COLO668 (cell line): Measurements from ENCODE around the gene HOXB5.
A peak's percentile ranks its signal among the peaks of the same experiment; 100 is the strongest.

ENCODE experiments used
- DNase-seq: peaks from one replicate; lab custom pipeline; 2025; ENCODE audit not compliant: unreplicated experiment; lab: John Stamatoyannopoulos, UW

HOXB5 gene

GRCh38 chr17:48616717-48617470, 23.3 kb upstream of the HOXB5 start:
- peak; percentile 24 for DNase-seq

GRCh38 chr17:48615963-48616716, 22.6 kb upstream of the HOXB5 start:
- peak; percentile 24 for DNase-seq

GRCh38 chr17:48615047-48615962, 21.7 kb upstream of the HOXB5 start, which contains the start of gene HOXB8:
Gene HOXB8 (minus strand): TSS chr17:48615292. CDS start chr17:48614704, 588 bp downstream.
- peak; percentile 17 for DNase-seq

- peak; percentile 64 for DNase-seq
These were observed 20.5 kb upstream of the HOXB5 start for GRCh38 chr17:48613862-48614694.

GRCh38 chr17:48612854-48613691, 19.5 kb upstream of the HOXB5 start:
- peak; percentile 53 for DNase-seq

- DNase-seq = peak; percentile 29
These were observed 18.9 kb upstream of the HOXB5 start for GRCh38 chr17:48612456-48612853.

- peak; percentile 82 for DNase-seq
These were observed 18.3 kb upstream of the HOXB5 start for GRCh38 chr17:48611681-48612455.

- DNase-seq = peak; percentile 46
These were observed 17.6 kb upstream of the HOXB5 start for GRCh38 chr17:48611213-48611612.

GRCh38 chr17:48610282-48611211, 17.0 kb upstream of the HOXB5 start, which contains the start of gene HOXB7:
Gene HOXB7 (minus strand): TSS chr17:48611017. CDS start chr17:48610918, 99 bp downstream.
- DNase-seq = peak; percentile 75

GRCh38 chr17:48609759-48610281, 16.2 kb upstream of the HOXB5 start:
- no peak for DNase-seq

GRCh38 chr17:48609033-48609432, 15.5 kb upstream of the HOXB5 start:
- no peak for DNase-seq

GRCh38 chr17:48608494-48608834, 14.9 kb upstream of the HOXB5 start:
- no peak for DNase-seq

GRCh38 chr17:48606892-48607614, 13.5 kb upstream of the HOXB5 start:
- DNase-seq = no peak

- DNase-seq = no peak
These were observed 12.7 kb upstream of the HOXB5 start for GRCh38 chr17:48605991-48606891.

GRCh38 chr17:48605409-48605919, 11.9 kb upstream of the HOXB5 start:
- DNase-seq = no peak
